Fibroblast of the aortic adventitia (primary cell): Measurements from ENCODE around the gene SLC27A6. TPM values are rescaled to one million over a fixed set of nuclear protein-coding genes. Genes with fewer than 3 reads are reported as not detected.
"Not testable (repeated sequence)": the region's sequence is repeated elsewhere in the genome, so short reads cannot be mapped to it uniquely, and the experiment has no call there.

ENCODE experiments used
- DNase-seq: peaks from one replicate; pipeline ENCODE4 v3.0.0-alpha.2; 2010; ENCODE audit warnings: low read depth
- H3K4me3 ChIP-seq: 2 replicates; pipeline ENCODE4 v1.5.1; 2011; ENCODE audit warnings: low read depth, mild to moderate bottlenecking, control low read depth, low read length, moderate library complexity
- CTCF ChIP-seq: IDR thresholded peaks from 2 replicates; pipeline ENCODE4 v1.5.1; 2011; ENCODE audit warnings: mild to moderate bottlenecking, low read length, control low read depth, inconsistent platforms; ENCODE audit not compliant: insufficient read depth
- total RNA-seq: library from RNA; depleted of rRNA; stranded (reverse); fragments of >200 nt; gene quantifications from 2 replicates; pipeline ENCODE4 v1.2.3, GENCODE V29; 2012; ENCODE audit warnings: low replicate concordance

SLC27A6 gene
- total RNA-seq, 1 donor = not detected

- no peak for DNase-seq
- no peak for TF ChIP-seq CTCF
- no peak overlapping the region for H3K4me3 ChIP-seq
These were observed 15.3 kb upstream of the SLC27A6 start for GRCh38 chr5:128949847-128950546.

GRCh38 chr5:128951301-128951700, 14.0 kb upstream of the SLC27A6 start:
- H3K4me3 ChIP-seq, DNase-seq: not testable (repeated sequence)

GRCh38 chr5:128956164-128956563, 9.1 kb upstream of the SLC27A6 start:
- H3K4me3 ChIP-seq = no peak overlapping the region
- TF ChIP-seq CTCF = no peak
- no peak for DNase-seq

GRCh38 chr5:128962211-128962610, 3.1 kb upstream of the SLC27A6 start:
- TF ChIP-seq CTCF = no peak
- H3K4me3 ChIP-seq = no peak overlapping the region
- no peak for DNase-seq

- no peak for TF ChIP-seq CTCF
- DNase-seq = no peak
- H3K4me3 ChIP-seq = no peak overlapping the region
These were observed 482 bp downstream of the SLC27A6 start for GRCh38 chr5:128965638-128966302.

- no peak overlapping the region for H3K4me3 ChIP-seq
- TF ChIP-seq CTCF = no peak
- no peak for DNase-seq
These were observed 1.1 kb downstream of the SLC27A6 start for GRCh38 chr5:128966375-128966774.

GRCh38 chr5:128966846-128967245, 1.6 kb downstream of the SLC27A6 start:
- H3K4me3 ChIP-seq = no peak overlapping the region
- TF ChIP-seq CTCF = no peak
- no peak for DNase-seq
